Right forelimb (tissue), 1 donor: ENCODE data around the gene PRSS22.
A peak's percentile ranks its signal among the peaks of the same experiment; 100 is the strongest.

Source experiments
- DNase-seq: peaks from one replicate; pipeline ENCODE4 v3.0.0-alpha.2; 2018

The PRSS22 gene

GRCh38 chr16:2881783-2882649 lies 24.0 kb upstream of the PRSS22 start:
- no peak for DNase-seq

- no peak for DNase-seq
Measured at GRCh38 chr16:2879854-2880508, 22.0 kb upstream of the PRSS22 start.

GRCh38 chr16:2874912-2875362 lies 17.0 kb upstream of the PRSS22 start:
- DNase-seq, result peak; percentile 80

GRCh38 chr16:2874032-2874911 lies 16.3 kb upstream of the PRSS22 start:
- DNase-seq, result no peak

- DNase-seq, result no peak
Measured at GRCh38 chr16:2871926-2872325, 14.0 kb upstream of the PRSS22 start.

GRCh38 chr16:2867987-2868789 lies 10.2 kb upstream of the PRSS22 start:
- peak; percentile 97 for DNase-seq

GRCh38 chr16:2867661-2867986 lies 9.7 kb upstream of the PRSS22 start:
- DNase-seq, result no peak

- DNase-seq, result no peak
Measured at GRCh38 chr16:2866431-2866830, 8.5 kb upstream of the PRSS22 start.

GRCh38 chr16:2865651-2866050 lies 7.7 kb upstream of the PRSS22 start:
- no peak for DNase-seq

- no peak for DNase-seq
Measured at GRCh38 chr16:2860826-2861567, 3.0 kb upstream of the PRSS22 start.

GRCh38 chr16:2859686-2860265 lies 1.8 kb upstream of the PRSS22 start:
- no peak for DNase-seq

GRCh38 chr16:2858245-2859025 lies 465 bp upstream of the PRSS22 start:
- no peak for DNase-seq

GRCh38 chr16:2856686-2857450 lies 1.1 kb downstream of the PRSS22 start:
- no peak for DNase-seq

GRCh38 chr16:2856061-2856670 lies 1.8 kb downstream of the PRSS22 start:
- DNase-seq, result no peak

- no peak for DNase-seq
Measured at GRCh38 chr16:2855536-2855935, 2.4 kb downstream of the PRSS22 start.

- no peak for DNase-seq
Measured at GRCh38 chr16:2854700-2855309, 3.2 kb downstream of the PRSS22 start.

GRCh38 chr16:2853531-2854073 lies 4.4 kb downstream of the PRSS22 start:
- no peak for DNase-seq

- DNase-seq, result no peak
Measured at GRCh38 chr16:2852731-2853507, 5.1 kb downstream of the PRSS22 start.
